Erythroblast (primary cell): Measurements from ENCODE around the gene SEMA3E.

Experiments
- GATA1 ChIP-seq: IDR thresholded peaks from 2 replicates; pipeline ENCODE4 v1.6.1; 2011; ENCODE audit warnings: low read depth, mild to moderate bottlenecking, control low read depth, low read length, moderate library complexity
- POLR2A ChIP-seq: IDR thresholded peaks from 2 replicates; pipeline ENCODE4 v1.6.1; 2011; ENCODE audit warnings: mild to moderate bottlenecking, low read length

GRCh38 chr7:83355143-83355542, 293.8 kb downstream of the SEMA3E start:
- TF ChIP-seq POLR2A = no peak
- no peak for TF ChIP-seq GATA1
